ENCODE data around the gene TTLL10.

TTLL10 gene

DNA sequence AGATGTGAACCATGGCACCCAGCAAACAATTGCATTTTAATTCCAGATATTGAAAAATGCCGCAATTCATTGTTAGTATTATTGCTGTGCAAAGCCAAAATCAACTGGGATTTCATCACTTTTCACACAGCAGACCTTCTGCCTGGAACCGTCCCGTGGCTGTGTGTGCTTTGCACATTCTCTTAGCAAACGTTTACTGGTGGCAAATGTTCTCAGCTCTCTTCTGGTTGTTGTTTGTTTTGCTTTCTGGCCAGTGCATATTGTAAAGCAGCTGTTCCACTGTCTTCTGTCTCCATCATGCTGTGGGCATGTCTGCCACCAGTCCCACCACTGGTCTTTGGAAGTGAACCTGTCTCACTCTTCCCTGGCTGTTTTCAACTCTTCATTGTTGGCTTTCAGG, 19.8 kb upstream of the TTLL10 start:
- DNase-seq (ENCODE audit: low read depth in 2 of 2) = peak; percentile 8 to 18
- TF ChIP-seq CTCF (IDR thresholded peaks at IDR 0.05; ENCODE audit: low read depth, low read length) = no peak
- H3K4me3 ChIP-seq (replicated peaks in 1 of 2; ENCODE audit: low read depth in 2 of 2, low read length in 2 of 2) = no peak overlapping the region

- no peak overlapping the region for H3K4me3 ChIP-seq (replicated peaks in 1 of 2; ENCODE audit: low read depth in 2 of 2, low read length in 2 of 2)
- no peak for DNase-seq (ENCODE audit: low read depth in 2 of 2)
- TF ChIP-seq CTCF (IDR thresholded peaks at IDR 0.05; ENCODE audit: low read depth, low read length) = no peak
These were observed 18.4 kb upstream of the TTLL10 start for GRCh38 chr1:1155258-1155657.

GRCh38 chr1:1156140-1157032, 17.3 kb upstream of the TTLL10 start:
- no peak overlapping the region for H3K4me3 ChIP-seq (replicated peaks in 1 of 2; ENCODE audit: low read depth in 2 of 2, low read length in 2 of 2)
- no peak for DNase-seq (ENCODE audit: low read depth in 2 of 2)
- no peak for TF ChIP-seq CTCF (IDR thresholded peaks at IDR 0.05; ENCODE audit: low read depth, low read length)

GRCh38 chr1:1157033-1157365, 16.7 kb upstream of the TTLL10 start:
- DNase-seq (ENCODE audit: low read depth in 2 of 2) = no peak
- TF ChIP-seq CTCF (IDR thresholded peaks at IDR 0.05; ENCODE audit: low read depth, low read length) = no peak
- H3K4me3 ChIP-seq (replicated peaks in 1 of 2; ENCODE audit: low read depth in 2 of 2, low read length in 2 of 2) = no peak overlapping the region

DNA sequence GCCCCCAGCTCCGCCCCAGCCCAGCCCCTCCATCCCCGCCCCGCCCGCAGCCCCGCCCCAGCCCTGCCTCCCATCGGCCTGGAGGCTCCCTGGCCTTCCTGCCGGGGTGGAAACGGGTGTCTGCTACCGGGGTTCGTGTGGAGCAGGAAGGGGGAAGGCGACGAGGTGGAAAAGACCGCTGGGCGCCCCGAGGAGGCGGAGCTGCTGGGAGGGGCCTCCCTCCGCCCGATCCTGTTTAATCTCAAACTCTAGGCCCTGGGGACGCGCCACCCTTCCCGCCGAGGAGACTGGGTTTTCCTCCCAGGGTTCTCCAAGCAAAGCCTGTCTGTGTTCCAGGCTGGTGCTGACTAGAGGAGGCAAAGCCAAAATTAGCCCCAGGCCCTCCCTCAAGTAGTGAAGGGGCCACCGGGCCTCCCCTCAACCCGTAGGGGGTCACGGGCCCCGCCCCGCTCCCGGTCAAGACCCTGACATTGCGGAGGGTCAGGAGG, 16.2 kb upstream of the TTLL10 start:
- H3K4me3 ChIP-seq (replicated peaks in 1 of 2; ENCODE audit: low read depth in 2 of 2, low read length in 2 of 2) = peak overlapping the region; percentile 54 to 55
- TF ChIP-seq CTCF (IDR thresholded peaks at IDR 0.05; ENCODE audit: low read depth, low read length) = no peak
- peak; percentile 87 to 94 for DNase-seq (ENCODE audit: low read depth in 2 of 2)

DNA sequence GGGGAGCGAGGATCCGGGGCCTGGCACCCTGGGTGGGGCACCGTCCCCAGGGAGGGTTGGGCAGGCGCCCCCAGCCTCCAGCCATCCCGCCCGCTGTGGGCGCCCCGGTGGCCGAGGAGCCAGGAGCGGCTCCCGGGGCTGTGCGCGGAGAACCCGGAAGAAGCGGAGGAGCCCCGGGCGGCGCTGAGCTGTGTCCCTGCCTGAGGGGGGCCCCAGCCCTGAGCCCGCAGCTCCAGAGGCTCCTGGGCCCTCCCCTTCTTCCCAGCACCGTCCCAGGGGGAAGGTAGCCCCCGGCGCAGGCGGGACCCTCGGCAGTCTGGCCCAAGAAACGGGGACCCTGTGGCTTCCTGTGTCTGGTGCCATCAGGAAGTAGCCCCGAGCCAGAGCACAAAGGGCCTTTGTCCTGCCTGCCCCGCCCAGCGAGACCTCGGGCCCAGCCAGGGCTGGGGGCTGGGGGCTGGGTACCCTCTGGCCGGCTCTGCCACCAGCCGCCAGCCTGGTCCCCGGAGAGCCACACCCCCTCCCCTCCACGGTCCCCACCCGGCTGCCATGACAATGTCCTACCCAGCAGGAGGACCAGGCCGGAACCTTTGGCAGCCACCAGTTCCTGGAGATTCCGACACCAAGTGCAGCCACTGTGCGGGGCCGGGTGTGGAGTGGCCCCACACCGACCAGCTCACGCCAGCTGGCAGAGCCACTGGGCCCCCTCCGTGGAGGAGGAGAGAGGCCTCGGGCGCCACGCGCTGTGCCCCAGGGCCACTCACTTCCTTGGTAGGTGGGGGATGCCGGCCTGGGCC, 15.6 kb upstream of the TTLL10 start:
- no peak for TF ChIP-seq CTCF (IDR thresholded peaks at IDR 0.05; ENCODE audit: low read depth, low read length)
- peak overlapping the region; percentile 54 to 55 for H3K4me3 ChIP-seq (replicated peaks in 1 of 2; ENCODE audit: low read depth in 2 of 2, low read length in 2 of 2)
- DNase-seq (ENCODE audit: low read depth in 2 of 2) = peak; percentile 21 to 26
